Measurements from ENCODE around the gene DPH7.

GRCh38 chr9:137511758-137512463, 66.8 kb downstream of the DPH7 start:
- TF ChIP-seq JUND (IDR thresholded peaks at IDR 0.05) (no peak), ZNF274 (IDR thresholded peaks at IDR 0.05; ENCODE audit: low read depth, low read length) (no peak), ATF3 (IDR thresholded peaks at IDR 0.05) (no peak), CTCF (IDR thresholded peaks at IDR 0.05 in 2 of 3, conservative IDR thresholded peaks at IDR 0.05 in 1 of 3; ENCODE audit: borderline replicate concordance in 1 of 3, insufficient read depth in 1 of 3, low read depth in 2 of 3, low read length in 2 of 3) (no peak), SIN3A (IDR thresholded peaks at IDR 0.05; ENCODE audit: low read depth) (no peak), POLR2A (IDR thresholded peaks at IDR 0.05; ENCODE audit: borderline replicate concordance, extremely low read depth, insufficient read depth, insufficient read length) (no peak), EGR1 (IDR thresholded peaks at IDR 0.05; ENCODE audit: low read depth) (no peak), YY1 (IDR thresholded peaks at IDR 0.05; ENCODE audit: extremely low read depth, insufficient replicate concordance, low read depth, low read length) (no peak), MAX (IDR thresholded peaks at IDR 0.05) (no peak), EZH2 (IDR thresholded peaks at IDR 0.05) (no peak), REST (IDR thresholded peaks at IDR 0.05; ENCODE audit: low read depth) (no peak)

Data from HCT116 (cell line).